HEK293 (cell line): Measurements from ENCODE around the gene RDX.

Experiments used
- BCL11B ChIP-seq: fragments of 450-650 bp; formaldehyde crosslinking; IDR thresholded peaks from 2 replicates; pipeline ENCODE4 v1.5.1; 2016; ENCODE audit warnings: low read depth, missing biosample characterization, missing genetic modification characterization
- FEZF1 ChIP-seq: fragments of 450-650 bp; formaldehyde crosslinking; IDR thresholded peaks from 2 replicates; pipeline ENCODE4 v1.5.1; 2016; ENCODE audit warnings: missing biosample characterization, missing genetic modification characterization
- GLI4 ChIP-seq: fragments of 450-650 bp; formaldehyde crosslinking; IDR thresholded peaks from 2 replicates; pipeline ENCODE4 v1.5.1; 2016; ENCODE audit warnings: missing biosample characterization, missing genetic modification characterization
- GLIS1 ChIP-seq: fragments of 450-650 bp; formaldehyde crosslinking; IDR thresholded peaks from 2 replicates; pipeline ENCODE4 v1.5.1; 2016; ENCODE audit warnings: missing biosample characterization, missing genetic modification characterization
- HOXA7 ChIP-seq: sonication (generic); formaldehyde crosslinking; IDR thresholded peaks from 2 replicates; pipeline ENCODE4 v1.8.1; 2022; ENCODE audit warnings: missing genetic modification reagents, borderline replicate concordance
- IKZF3 ChIP-seq: fragments of 450-650 bp; IDR thresholded peaks from 2 replicates; pipeline ENCODE4 v1.5.0; 2018; ENCODE audit warnings: missing biosample characterization, mild to moderate bottlenecking, missing genetic modification characterization, moderate library complexity
- KLF1 ChIP-seq: fragments of 450-650 bp; formaldehyde crosslinking; IDR thresholded peaks from 2 replicates; pipeline ENCODE4 v1.5.1; 2016; ENCODE audit warnings: missing biosample characterization, missing genetic modification characterization
- OVOL3 ChIP-seq: fragments of 450-650 bp; formaldehyde crosslinking; IDR thresholded peaks from 2 replicates; pipeline ENCODE4 v1.5.1; 2016; ENCODE audit warnings: missing biosample characterization, missing genetic modification characterization
- SCRT1 ChIP-seq: fragments of 450-650 bp; formaldehyde crosslinking; IDR thresholded peaks from 2 replicates; pipeline ENCODE4 v1.5.1; 2016; ENCODE audit warnings: missing biosample characterization, missing genetic modification characterization, borderline replicate concordance
- SETDB1 ChIP-seq: IDR thresholded peaks from one replicate; pipeline ENCODE4 v1.6.1; 2017; ENCODE audit warnings: mild to moderate bottlenecking, low read length, moderate library complexity, mixed read lengths; ENCODE audit not compliant: insufficient read length
- SP2 ChIP-seq: fragments of 450-650 bp; formaldehyde crosslinking; IDR thresholded peaks from 2 replicates; pipeline ENCODE4 v1.5.1; 2016; ENCODE audit warnings: missing biosample characterization, missing genetic modification characterization
- ZBTB1 ChIP-seq: fragments of 450-650 bp; formaldehyde crosslinking; IDR thresholded peaks from 2 replicates; pipeline ENCODE4 v1.5.1; 2016; ENCODE audit warnings: missing biosample characterization, missing genetic modification characterization
- ZBTB7A ChIP-seq: fragments of 450-650 bp; formaldehyde crosslinking; IDR thresholded peaks from 2 replicates; pipeline ENCODE4 v1.5.1; 2016; ENCODE audit warnings: low read depth, missing biosample characterization, missing genetic modification characterization
- ZEB2 ChIP-seq: fragments of 450-650 bp; formaldehyde crosslinking; IDR thresholded peaks from 2 replicates; pipeline ENCODE4 v1.5.1; 2016; ENCODE audit warnings: missing biosample characterization, missing genetic modification characterization
- ZFHX2 ChIP-seq: fragments of 450-650 bp; formaldehyde crosslinking; conservative IDR thresholded peaks from 2 replicates; pipeline ENCODE4 v1.5.1; 2016; ENCODE audit warnings: missing biosample characterization, missing genetic modification characterization
- ZNF112 ChIP-seq: fragments of 450-650 bp; formaldehyde crosslinking; IDR thresholded peaks from 2 replicates; pipeline ENCODE4 v1.5.0; 2017; ENCODE audit warnings: missing biosample characterization, missing genetic modification characterization
- ZNF121 ChIP-seq: fragments of 450-650 bp; formaldehyde crosslinking; IDR thresholded peaks from 2 replicates; pipeline ENCODE4 v1.5.1; 2016; ENCODE audit warnings: missing biosample characterization, missing genetic modification characterization
- ZNF133 ChIP-seq: fragments of 450-650 bp; formaldehyde crosslinking; IDR thresholded peaks from 2 replicates; pipeline ENCODE4 v1.5.1; 2016; ENCODE audit warnings: missing biosample characterization, missing genetic modification characterization
- ZNF138 ChIP-seq: fragments of 450-650 bp; formaldehyde crosslinking; IDR thresholded peaks from 2 replicates; pipeline ENCODE4 v1.5.1; 2016; ENCODE audit warnings: missing biosample characterization, missing genetic modification characterization, borderline replicate concordance
- ZNF175 ChIP-seq: fragments of 450-650 bp; formaldehyde crosslinking; IDR thresholded peaks from 2 replicates; pipeline ENCODE4 v1.5.1; 2016; ENCODE audit warnings: missing biosample characterization, missing genetic modification characterization
- ZNF26 ChIP-seq: fragments of 450-650 bp; formaldehyde crosslinking; IDR thresholded peaks from 2 replicates; pipeline ENCODE4 v1.5.1; 2016; ENCODE audit warnings: missing biosample characterization, missing genetic modification characterization
- ZNF37A ChIP-seq: fragments of 450-650 bp; IDR thresholded peaks from 2 replicates; pipeline ENCODE4 v1.5.1; 2018; ENCODE audit warnings: missing biosample characterization, missing genetic modification characterization
- ZNF426 ChIP-seq: fragments of 450-650 bp; formaldehyde crosslinking; IDR thresholded peaks from 2 replicates; pipeline ENCODE4 v1.5.1; 2017; ENCODE audit warnings: missing biosample characterization, missing genetic modification characterization, mild to moderate bottlenecking, inconsistent platforms, moderate library complexity
- ZNF48 ChIP-seq: fragments of 450-650 bp; formaldehyde crosslinking; IDR thresholded peaks from 2 replicates; pipeline ENCODE4 v1.5.1; 2016; ENCODE audit warnings: missing biosample characterization, missing genetic modification characterization
- ZNF544 ChIP-seq: fragments of 450-650 bp; formaldehyde crosslinking; IDR thresholded peaks from 2 replicates; pipeline ENCODE4 v1.5.0; 2017; ENCODE audit warnings: missing biosample characterization, missing genetic modification characterization
- ZNF558 ChIP-seq: fragments of 450-650 bp; formaldehyde crosslinking; IDR thresholded peaks from 2 replicates; pipeline ENCODE4 v1.5.1; 2016; ENCODE audit warnings: missing biosample characterization, missing genetic modification characterization
- ZNF561 ChIP-seq: fragments of 450-650 bp; IDR thresholded peaks from 2 replicates; pipeline ENCODE4 v1.5.1; 2018; ENCODE audit warnings: missing biosample characterization, missing genetic modification characterization, borderline replicate concordance
- ZNF580 ChIP-seq: fragments of 450-650 bp; formaldehyde crosslinking; IDR thresholded peaks from 2 replicates; pipeline ENCODE4 v1.5.1; 2016; ENCODE audit warnings: missing biosample characterization, missing genetic modification characterization
- ZNF600 ChIP-seq: fragments of 450-650 bp; formaldehyde crosslinking; IDR thresholded peaks from 2 replicates; pipeline ENCODE4 v1.5.1; 2016; ENCODE audit warnings: missing biosample characterization, missing genetic modification characterization
- ZNF670 ChIP-seq: fragments of 450-650 bp; formaldehyde crosslinking; IDR thresholded peaks from 2 replicates; pipeline ENCODE4 v1.5.1; 2016; ENCODE audit warnings: missing biosample characterization, missing genetic modification characterization, low read depth
- ZNF776 ChIP-seq: fragments of 450-650 bp; formaldehyde crosslinking; IDR thresholded peaks from 2 replicates; pipeline ENCODE4 v1.5.0; 2017; ENCODE audit warnings: missing biosample characterization, missing genetic modification characterization, borderline replicate concordance
- ZSCAN23 ChIP-seq: fragments of 450-650 bp; formaldehyde crosslinking; IDR thresholded peaks from 2 replicates; pipeline ENCODE4 v1.5.1; 2016; ENCODE audit warnings: missing biosample characterization, missing genetic modification characterization
- TF ChIP-seq, protein P1 (sequence below): fragments of 450-650 bp; IDR thresholded peaks from 2 replicates; pipeline ENCODE4 v1.5.1; 2018; ENCODE audit warnings: missing biosample characterization, mild to moderate bottlenecking, missing genetic modification characterization
- TF ChIP-seq, protein P2 (sequence below): fragments of 450-650 bp; formaldehyde crosslinking; IDR thresholded peaks from 2 replicates; pipeline ENCODE4 v1.5.1; 2016; ENCODE audit warnings: missing biosample characterization, missing genetic modification characterization, low read depth
- TF ChIP-seq, protein P3 (sequence below): fragments of 450-650 bp; formaldehyde crosslinking; IDR thresholded peaks from 2 replicates; pipeline ENCODE4 v1.5.1; 2016; ENCODE audit warnings: missing biosample characterization, missing genetic modification characterization

The RDX gene

DNA sequence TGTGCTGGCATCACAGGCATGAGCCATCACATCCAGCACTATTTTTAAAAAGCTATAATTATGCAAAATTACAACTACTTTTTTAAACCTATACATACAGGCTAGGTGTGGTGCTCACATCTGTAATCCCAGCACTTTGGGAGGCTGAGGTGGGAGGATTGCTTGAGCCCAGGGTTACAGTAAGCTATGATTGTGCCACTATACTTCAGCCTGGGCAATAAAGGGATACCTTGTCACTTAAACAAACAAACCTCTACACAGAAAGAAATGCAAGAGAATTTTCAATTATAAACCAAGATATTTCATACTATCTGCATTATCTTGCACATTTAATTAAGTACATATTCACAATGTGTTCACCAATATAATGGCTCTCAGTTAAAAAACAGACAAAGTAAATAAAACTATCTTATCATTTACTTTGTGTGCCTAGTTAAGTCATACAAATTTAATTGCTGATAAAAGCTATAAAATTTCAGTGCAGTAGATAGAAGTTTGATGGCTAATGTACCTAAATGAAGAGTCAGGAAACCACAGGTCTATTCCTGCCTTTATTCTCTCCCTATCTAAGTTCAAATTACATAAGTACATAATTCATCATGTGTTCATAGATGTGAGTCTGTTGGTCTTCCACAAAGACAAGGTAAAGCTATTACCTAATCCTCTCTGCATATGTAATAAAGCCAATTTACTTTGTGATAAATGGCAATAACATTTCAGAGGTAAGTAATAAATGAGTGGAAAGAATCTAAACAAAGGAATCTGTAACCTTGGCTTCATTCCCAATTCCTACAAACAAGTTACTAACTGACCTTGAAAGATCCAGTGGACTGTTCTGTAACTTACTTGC lies 9.0 kb upstream of the RDX start (continued):
- TF ChIP-seq, protein P1, sequence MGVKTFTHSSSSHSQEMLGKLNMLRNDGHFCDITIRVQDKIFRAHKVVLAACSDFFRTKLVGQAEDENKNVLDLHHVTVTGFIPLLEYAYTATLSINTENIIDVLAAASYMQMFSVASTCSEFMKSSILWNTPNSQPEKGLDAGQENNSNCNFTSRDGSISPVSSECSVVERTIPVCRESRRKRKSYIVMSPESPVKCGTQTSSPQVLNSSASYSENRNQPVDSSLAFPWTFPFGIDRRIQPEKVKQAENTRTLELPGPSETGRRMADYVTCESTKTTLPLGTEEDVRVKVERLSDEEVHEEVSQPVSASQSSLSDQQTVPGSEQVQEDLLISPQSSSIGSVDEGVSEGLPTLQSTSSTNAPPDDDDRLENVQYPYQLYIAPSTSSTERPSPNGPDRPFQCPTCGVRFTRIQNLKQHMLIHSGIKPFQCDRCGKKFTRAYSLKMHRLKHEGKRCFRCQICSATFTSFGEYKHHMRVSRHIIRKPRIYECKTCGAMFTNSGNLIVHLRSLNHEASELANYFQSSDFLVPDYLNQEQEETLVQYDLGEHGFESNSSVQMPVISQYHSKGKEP (tag by site-specific recombination), result peak; percentile 87
- TF ChIP-seq, protein P2, sequence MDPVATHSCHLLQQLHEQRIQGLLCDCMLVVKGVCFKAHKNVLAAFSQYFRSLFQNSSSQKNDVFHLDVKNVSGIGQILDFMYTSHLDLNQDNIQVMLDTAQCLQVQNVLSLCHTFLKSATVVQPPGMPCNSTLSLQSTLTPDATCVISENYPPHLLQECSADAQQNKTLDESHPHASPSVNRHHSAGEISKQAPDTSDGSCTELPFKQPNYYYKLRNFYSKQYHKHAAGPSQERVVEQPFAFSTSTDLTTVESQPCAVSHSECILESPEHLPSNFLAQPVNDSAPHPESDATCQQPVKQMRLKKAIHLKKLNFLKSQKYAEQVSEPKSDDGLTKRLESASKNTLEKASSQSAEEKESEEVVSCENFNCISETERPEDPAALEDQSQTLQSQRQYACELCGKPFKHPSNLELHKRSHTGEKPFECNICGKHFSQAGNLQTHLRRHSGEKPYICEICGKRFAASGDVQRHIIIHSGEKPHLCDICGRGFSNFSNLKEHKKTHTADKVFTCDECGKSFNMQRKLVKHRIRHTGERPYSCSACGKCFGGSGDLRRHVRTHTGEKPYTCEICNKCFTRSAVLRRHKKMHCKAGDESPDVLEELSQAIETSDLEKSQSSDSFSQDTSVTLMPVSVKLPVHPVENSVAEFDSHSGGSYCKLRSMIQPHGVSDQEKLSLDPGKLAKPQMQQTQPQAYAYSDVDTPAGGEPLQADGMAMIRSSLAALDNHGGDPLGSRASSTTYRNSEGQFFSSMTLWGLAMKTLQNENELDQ (tag by site-specific recombination), result 0 out of 2 replicates have a peak, but pooled peaks have one; percentile 37
- no peak for TF ChIP-seq ZNF600 (tag by site-specific recombination)
- no peak for TF ChIP-seq ZNF138 (tag by site-specific recombination)
- peak; percentile 90 for TF ChIP-seq BCL11B (tag by site-specific recombination)
- TF ChIP-seq OVOL3 (tag by site-specific recombination), result peak; percentile 96
- peak; percentile 97 for TF ChIP-seq ZSCAN23
- TF ChIP-seq, protein P3, sequence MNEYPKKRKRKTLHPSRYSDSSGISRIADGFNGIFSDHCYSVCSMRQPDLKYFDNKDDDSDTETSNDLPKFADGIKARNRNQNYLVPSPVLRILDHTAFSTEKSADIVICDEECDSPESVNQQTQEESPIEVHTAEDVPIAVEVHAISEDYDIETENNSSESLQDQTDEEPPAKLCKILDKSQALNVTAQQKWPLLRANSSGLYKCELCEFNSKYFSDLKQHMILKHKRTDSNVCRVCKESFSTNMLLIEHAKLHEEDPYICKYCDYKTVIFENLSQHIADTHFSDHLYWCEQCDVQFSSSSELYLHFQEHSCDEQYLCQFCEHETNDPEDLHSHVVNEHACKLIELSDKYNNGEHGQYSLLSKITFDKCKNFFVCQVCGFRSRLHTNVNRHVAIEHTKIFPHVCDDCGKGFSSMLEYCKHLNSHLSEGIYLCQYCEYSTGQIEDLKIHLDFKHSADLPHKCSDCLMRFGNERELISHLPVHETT (tag by site-specific recombination), result peak; percentile 92
- no peak; the same call in 1 of the 2 replicates for TF ChIP-seq ZNF121
- TF ChIP-seq ZNF670 (tag by site-specific recombination), result no peak
- no peak for TF ChIP-seq ZFHX2 (tag by site-specific recombination)
- TF ChIP-seq ZBTB7A (tag by site-specific recombination), result no peak
- TF ChIP-seq ZNF544 (tag by site-specific recombination), result no peak
- TF ChIP-seq ZNF561, result 0 out of 2 replicates have a peak, but pooled peaks have one; percentile 32
- TF ChIP-seq ZNF175 (tag by site-specific recombination), result no peak
- peak; percentile 92 for TF ChIP-seq ZBTB1
- TF ChIP-seq SCRT1, result peak; percentile 88
- TF ChIP-seq SETDB1, result no peak
- no peak for TF ChIP-seq ZNF112 (tag by site-specific recombination)
- peak; percentile 94 for TF ChIP-seq ZNF580
- peak; percentile 33 for TF ChIP-seq KLF1 (tag by site-specific recombination)
- no peak for TF ChIP-seq ZNF48
- 0 out of 2 replicates have a peak, but pooled peaks have one; percentile 14 for TF ChIP-seq ZNF426 (tag by site-specific recombination)
- peak; percentile 73; the same call in 1 of the 2 replicates for TF ChIP-seq ZNF558 (tag by site-specific recombination)
- peak; percentile 63; the same call in 1 of the 2 replicates for TF ChIP-seq ZEB2 (tag by site-specific recombination)
- TF ChIP-seq FEZF1 (tag by site-specific recombination), result peak; percentile 97
- TF ChIP-seq ZNF26, result no peak
- no peak for TF ChIP-seq GLI4 (tag by site-specific recombination)
- TF ChIP-seq ZNF133, result no peak
- TF ChIP-seq ZNF37A, result no peak
- no peak for TF ChIP-seq ZNF776 (tag by site-specific recombination)
- TF ChIP-seq GLIS1, result peak; percentile 53
- peak; percentile 39 for TF ChIP-seq SP2 (tag by site-specific recombination)
- peak; percentile 96 for TF ChIP-seq IKZF3 (tag by site-specific recombination)
- TF ChIP-seq HOXA7 (CRISPR knock-in tag), result no peak
